GM12891 (cell line): Measurements from ENCODE around the gene RAB5IF.

Experiments used
- POLR2A ChIP-seq: IDR thresholded peaks from 2 replicates; pipeline ENCODE4 v1.6.1; 2011; ENCODE audit warnings: low read depth, low read length, control low read depth
- POLR2AphosphoS5 ChIP-seq: IDR thresholded peaks from 2 replicates; pipeline ENCODE4 v1.6.1; 2011; ENCODE audit warnings: low read depth, low read length, control low read depth
- TAF1 ChIP-seq: IDR thresholded peaks from 2 replicates; pipeline ENCODE4 v1.6.1; 2011; ENCODE audit warnings: low read depth, low read length, control low read depth

- no peak for TF ChIP-seq POLR2A
- no peak for TF ChIP-seq TAF1
- no peak for TF ChIP-seq POLR2AphosphoS5
These were observed 41.9 kb downstream of the RAB5IF start for GRCh38 chr20:36647196-36648121.
